Amygdala (tissue), 56 donors: ENCODE measurements around the gene CRYBB1.
A peak's percentile ranks its signal among the peaks of the same experiment; 100 is the strongest.

Experiments
- DNase-seq, 56 donors: peaks; one replicate each; lab custom pipeline; 2025; lab: John Stamatoyannopoulos, UW

Gene CRYBB1

GRCh38 chr22:26617271-26618199 lies at the start of gene CRYBB1:
TSS of gene CRYBB1 (minus strand) at chr22:26618027. CDS start at chr22:26616319, 1,708 bp downstream.
- peak in 17 of 56 donors; percentile 1 to 26 (median 9) for DNase-seq

- DNase-seq, result no peak
Measured at GRCh38 chr22:26667140-26667539, 49.3 kb upstream of the CRYBB1 start.

DNA sequence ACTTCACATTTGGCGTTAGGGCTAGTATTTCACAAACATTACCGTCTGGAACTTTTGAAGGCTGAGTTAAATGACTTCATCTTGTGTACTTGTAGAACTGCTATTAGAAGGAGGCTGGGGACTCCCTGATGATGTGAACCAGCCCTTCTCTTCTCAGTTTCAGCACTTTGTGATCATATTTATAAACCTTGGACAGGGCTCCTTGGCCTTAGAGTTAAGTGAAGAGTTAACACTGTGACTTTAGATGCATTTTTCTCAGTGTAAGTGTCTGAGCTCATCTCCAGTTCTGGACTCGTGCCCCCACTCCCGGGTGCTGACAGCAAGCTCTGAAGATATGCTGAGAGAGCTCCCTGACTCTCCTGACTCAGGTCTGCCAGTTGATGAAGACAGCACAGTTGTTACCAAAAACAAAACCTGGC lies 48.0 kb upstream of the CRYBB1 start:
- DNase-seq, result no peak

DNA sequence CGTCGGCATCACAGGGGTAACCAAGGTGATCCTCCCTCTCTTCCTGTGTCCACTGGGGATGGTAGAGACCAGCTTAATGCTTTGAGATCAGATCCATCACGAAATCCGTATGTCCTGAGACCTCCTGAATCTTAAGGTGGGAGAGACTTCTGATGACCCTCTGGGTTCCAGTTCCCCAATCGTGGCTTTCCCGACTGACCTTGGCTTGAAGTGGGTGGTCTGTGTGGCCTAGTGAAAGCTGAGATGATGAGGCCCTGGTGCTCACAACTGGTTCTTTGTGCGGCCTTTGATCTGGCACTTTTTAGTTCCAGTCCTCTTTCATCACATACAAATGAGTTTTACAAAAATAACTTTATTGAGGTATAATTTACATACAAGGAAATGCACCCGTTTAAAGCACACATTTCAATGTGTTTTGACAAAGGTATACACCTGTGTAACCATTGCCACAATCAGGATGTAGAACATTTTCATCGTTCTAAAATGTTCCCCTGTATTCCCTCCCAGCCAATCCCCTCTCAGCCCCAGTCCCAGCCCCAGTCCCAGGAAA lies 45.6 kb upstream of the CRYBB1 start:
- no peak for DNase-seq

DNA sequence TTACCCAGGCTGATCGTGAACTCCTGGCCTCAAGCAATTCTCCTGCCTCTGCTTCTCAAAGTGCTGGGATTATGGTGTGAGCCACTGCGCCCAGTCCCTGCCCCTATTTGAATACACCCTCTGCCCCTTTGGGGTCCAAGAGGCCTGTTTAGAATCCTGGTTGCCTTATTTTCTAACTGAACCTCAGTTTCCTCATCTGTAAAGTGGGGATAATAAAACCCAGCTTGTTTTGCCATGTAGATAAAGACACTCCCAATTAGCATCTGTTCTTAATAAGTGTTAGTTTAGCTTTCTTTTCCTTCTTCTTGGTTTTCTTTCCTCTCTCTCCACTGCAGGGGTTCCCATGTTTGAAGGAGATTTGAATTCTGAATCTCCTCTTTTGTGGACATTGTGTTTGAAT lies 44.3 kb upstream of the CRYBB1 start:
- no peak for DNase-seq

DNA sequence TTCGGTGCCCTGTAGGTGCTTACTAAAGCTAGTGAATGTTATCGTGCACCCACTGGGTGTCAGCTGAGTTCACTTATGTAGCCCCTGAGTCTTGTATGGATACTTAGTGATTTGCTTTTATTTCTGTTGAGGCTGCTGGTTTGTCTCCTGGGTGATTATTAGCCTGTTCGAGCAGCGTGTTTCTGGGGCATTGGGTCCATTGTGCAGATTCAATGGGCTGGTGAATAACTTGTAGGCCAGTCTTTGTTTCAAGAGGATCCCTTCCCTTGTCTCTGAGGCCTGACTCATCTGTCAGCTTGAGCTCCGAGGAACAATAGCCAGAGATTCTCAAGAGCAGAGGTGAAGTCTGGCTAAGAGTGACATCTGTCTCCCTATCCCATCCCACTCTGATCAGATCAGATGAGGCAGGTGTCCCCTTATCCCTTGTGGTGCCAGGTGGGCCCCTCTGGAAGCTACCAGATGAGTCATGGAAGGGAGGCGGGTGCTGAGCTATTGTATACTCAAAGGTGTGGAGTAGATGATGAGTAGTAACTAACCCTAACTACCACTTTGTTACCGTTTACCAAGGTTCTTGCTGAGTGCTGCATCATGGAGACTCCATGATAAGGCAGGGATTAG lies 43.2 kb upstream of the CRYBB1 start:
- DNase-seq, result peak in 1 of 56 donors; percentile 15

DNA sequence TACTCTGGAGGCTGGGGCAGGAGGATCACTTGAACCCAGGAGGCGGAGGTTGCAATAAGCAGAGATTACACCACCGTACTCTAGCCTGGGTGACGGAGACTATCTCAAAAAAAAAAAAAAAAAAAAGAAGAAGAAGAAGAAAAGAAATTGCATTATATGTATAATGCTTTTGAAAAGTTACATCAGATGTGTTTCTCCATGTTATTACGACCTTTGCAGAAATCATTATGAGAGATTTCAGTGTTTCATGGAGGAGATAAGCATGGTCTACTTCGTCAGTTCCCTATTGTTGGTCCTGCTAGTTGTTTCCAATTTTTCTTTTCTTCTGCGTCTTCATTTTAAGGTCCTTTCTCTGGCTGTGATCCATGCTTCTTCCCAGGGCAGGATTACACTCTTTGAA lies 42.5 kb upstream of the CRYBB1 start:
- no peak for DNase-seq

GRCh38 chr22:26658671-26659478 lies 41.0 kb upstream of the CRYBB1 start:
- DNase-seq, result peak in 38 of 56 donors; percentile 10 to 72 (median 41)

GRCh38 chr22:26658161-26658560 lies 40.3 kb upstream of the CRYBB1 start:
- DNase-seq, result no peak

DNA sequence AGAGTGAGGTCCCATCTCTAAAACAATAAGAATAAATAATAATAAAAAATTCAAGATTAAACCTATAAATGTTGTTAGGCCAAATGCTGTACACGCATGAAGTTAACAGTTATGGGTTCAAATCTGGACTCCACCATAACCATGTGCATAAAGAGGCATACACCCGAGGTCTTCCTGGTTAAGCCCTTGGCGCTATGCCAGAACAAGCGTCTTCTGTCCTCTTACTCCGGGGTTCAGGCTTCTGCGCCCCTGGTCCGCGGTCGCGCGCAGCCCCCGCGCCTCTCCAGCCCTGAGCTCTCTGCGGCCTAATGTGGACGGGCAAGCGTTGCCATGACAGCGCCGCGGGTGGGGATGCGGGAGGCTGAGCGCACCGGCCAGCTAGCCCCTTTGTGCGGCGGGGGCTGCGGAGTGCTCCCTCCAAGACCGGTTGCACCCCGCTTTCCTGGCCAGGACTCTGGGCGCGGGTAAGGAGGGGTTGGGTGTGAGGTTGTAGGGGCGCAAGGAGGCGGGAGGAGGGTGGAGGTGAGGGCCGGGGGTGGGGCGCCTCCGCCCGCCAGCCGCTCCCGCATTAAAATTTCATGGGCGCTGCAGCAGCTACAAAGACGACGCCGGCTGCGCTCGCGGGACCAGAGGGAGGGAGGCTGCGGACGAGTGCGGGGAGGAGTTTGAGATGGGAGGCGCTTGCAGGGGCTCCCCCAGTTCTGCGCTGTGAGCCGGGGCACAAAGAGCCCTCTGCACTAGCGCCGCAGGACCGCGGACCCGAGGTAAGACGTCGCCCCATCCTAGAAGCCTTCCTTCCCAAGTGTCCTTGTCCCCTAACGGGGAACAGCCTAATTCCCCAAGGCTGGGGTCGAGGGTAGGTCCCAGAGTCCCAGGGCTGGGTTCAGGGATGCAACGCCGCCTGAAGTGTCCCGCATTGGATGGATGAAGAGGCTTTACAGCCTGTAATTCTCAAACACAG lies 39.3 kb upstream of the CRYBB1 start, which contains the start of gene MIAT:
Gene MIAT, plus strand, starts transcription at position 698 of the 961 bp plus-strand sequence.
- DNase-seq, result peak in 43 of 56 donors; percentile 8 to 79 (median 51)

DNA sequence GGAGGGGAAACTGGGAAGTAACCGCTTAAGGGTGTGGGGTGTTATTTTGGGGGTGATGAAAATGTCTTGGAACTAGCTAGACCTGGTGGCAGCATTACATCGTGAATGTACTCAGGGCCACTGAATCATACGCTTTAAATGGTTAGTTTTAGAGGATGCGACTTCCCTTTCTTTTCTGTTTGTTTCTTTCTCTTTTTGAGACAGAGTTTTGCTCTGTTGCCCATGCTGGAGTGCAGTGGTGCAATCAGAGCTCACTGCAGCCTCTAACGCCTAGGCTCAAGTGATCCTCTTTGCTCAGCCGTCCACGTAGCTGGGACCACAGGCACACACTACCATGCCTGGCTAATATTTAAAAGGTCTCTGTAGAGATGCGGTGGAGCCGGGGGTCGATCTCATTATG lies 34.0 kb upstream of the CRYBB1 start:
- DNase-seq, result no peak

DNA sequence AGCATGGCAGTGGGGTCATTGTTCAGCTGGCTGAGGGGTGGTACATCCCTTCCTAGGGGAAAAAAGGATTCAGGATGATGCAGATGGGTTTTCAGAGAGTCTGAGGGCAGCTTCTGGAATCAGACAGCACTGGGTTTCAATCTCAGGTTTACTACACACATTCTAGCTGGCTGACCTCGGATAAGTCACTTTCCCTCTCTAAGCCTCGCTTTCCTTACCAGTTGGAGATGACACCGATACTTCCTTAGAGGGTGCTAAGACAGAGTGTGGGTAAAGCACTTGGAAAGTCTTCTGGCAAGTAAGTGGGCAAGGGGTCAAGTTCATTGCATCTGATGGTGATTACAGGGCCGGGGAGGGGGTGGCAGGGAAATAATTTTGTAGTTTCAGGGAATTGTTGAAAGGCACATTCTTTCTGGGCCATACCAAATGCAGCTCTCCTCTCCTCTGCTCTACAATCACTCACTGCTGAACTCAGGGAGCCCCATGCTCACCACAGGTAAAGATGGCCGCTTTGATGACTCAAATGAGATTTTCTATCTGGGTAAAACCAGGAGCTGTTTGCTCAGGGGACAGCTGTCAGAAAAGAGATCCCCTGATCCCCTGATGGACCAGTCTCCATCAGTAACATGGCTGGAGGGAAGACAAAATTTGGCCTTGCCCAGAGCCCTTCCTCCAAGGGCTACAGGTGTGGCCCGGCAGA lies 33.0 kb upstream of the CRYBB1 start:
- no peak for DNase-seq

GRCh38 chr22:26648528-26649388 lies 30.9 kb upstream of the CRYBB1 start:
- DNase-seq, result peak in 1 of 56 donors; percentile 23

DNA sequence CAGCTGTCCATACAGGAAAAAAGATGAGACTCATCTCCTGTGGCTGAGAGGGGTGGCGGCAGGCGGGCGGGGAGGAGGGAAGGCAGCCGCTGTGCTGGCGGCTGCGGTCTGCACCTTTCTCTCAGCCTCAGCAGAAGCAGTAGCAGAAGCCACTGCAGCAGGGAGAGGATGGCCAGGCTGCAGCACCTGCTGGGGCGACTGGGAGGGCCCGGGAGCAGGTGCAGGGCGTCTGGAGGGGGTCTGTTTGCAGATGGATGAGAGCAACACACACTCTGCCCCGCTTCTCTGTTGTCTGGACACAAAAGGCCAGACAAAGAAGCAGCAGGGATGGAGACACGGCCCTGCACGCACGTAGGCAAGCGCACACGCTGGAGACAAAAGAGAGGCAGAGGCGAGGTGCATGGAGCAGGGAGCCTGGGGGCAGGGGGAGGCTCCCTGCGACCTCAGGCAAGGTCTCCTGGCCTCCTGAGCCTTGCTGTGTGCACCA lies 30.2 kb upstream of the CRYBB1 start:
- DNase-seq, result peak in 1 of 56 donors; percentile 9

- DNase-seq, result peak in 2 of 56 donors; percentile 9 to 27
Measured at GRCh38 chr22:26646158-26646557, 28.3 kb upstream of the CRYBB1 start.

DNA sequence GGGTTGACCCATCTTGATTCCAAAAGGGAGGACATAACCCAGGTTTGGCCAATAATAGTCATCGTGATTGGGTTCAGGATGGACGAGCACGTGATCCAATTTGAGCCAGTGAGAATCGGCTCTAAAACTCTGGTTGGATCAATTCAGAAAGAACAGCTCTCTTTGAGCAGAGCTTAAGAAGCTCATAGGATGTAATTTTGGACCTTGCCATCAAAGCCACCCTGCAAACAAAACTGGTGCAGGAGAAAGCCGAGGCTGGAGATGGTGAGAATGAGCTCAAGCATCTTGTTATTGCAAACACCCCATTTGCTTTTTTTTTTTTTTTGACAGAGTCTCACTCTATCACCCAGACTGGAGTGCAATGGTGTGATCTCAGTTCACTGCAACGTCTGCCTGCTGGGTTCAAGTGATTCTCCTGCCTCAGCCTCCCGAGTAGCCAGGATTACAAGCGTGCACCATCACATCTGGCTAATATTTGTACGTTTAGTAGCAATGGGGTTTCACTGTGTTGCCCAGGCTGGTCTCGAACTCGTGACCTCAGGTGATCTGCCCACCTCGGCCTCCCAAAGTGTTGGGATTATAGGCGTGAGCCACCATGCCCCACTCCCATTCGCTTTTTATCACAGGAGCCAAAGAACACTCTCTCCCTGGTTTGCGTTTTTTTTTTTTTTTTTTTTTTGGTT lies 25.7 kb upstream of the CRYBB1 start:
- no peak for DNase-seq
